Upper lobe of left lung (tissue), 4 donors: ENCODE data around the gene GCSH.

Source experiments
- EP300 ChIP-seq, 4 donors: sonication (generic); formaldehyde crosslinking; IDR thresholded peaks; one replicate each; pipeline ENCODE4 v1.5.1; 2017; ENCODE audit warnings: antibody characterized with exemption in 4 of 4, control low read depth in 2 of 4
- POLR2A ChIP-seq, 4 donors: fragments of 450-650 bp; IDR thresholded peaks; one replicate each; pipeline ENCODE4 v1.5.1; 2016 to 2017; ENCODE audit warnings: antibody characterized with exemption in 4 of 4, mild to moderate bottlenecking in 2 of 4
- POLR2AphosphoS5 ChIP-seq, 2 donors: sonication (generic); formaldehyde crosslinking; IDR thresholded peaks; one replicate each; pipeline ENCODE4 v1.5.1; 2017; ENCODE audit warnings: antibody characterized with exemption in 2 of 2
- TF ChIP-seq, protein P1 (sequence below), 6 experiments: fragments of 450-650 bp in 4 of 6; fragments of 200-600 bp in 2 of 6; sonication (generic) in 2 of 6; IDR thresholded peaks; one replicate each; pipeline ENCODE4 v1.5.1; 2016 to 2019; ENCODE audit warnings: antibody characterized with exemption in 6 of 6

DNA sequence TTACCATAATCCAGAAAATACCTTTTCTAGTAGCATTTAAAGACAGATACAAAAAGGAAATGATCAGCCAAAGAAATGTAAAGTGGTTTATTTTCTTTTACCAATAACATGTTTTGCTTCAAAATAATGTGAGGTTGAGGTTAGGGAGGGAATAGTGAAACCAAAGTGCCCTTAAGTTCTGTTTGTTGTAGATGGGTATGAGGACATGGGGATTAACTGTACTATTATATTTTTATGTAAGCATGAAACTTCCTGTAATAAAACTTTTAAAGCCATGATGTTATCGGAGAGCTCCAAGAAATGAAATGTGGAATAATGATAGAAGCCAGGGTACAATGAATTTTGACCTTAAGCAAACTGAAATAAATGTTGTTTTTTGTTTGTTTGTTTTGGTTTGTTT, 29.0 kb downstream of the GCSH start:
- TF ChIP-seq, protein P1, sequence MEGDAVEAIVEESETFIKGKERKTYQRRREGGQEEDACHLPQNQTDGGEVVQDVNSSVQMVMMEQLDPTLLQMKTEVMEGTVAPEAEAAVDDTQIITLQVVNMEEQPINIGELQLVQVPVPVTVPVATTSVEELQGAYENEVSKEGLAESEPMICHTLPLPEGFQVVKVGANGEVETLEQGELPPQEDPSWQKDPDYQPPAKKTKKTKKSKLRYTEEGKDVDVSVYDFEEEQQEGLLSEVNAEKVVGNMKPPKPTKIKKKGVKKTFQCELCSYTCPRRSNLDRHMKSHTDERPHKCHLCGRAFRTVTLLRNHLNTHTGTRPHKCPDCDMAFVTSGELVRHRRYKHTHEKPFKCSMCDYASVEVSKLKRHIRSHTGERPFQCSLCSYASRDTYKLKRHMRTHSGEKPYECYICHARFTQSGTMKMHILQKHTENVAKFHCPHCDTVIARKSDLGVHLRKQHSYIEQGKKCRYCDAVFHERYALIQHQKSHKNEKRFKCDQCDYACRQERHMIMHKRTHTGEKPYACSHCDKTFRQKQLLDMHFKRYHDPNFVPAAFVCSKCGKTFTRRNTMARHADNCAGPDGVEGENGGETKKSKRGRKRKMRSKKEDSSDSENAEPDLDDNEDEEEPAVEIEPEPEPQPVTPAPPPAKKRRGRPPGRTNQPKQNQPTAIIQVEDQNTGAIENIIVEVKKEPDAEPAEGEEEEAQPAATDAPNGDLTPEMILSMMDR (IDR thresholded peaks at IDR 0.05) = no peak
- TF ChIP-seq POLR2A (IDR thresholded peaks at IDR 0.05) (no peak), EP300 (IDR thresholded peaks at IDR 0.05) (no peak), POLR2AphosphoS5 (IDR thresholded peaks at IDR 0.05) (no peak)
